HG02623 (cell line): Measurements from ENCODE around the gene ZFP36L1.

Experiments used
- ATAC-seq: cut with Tn5 transposase; IDR thresholded peaks from one replicate; pipeline ENCODE4 v1.9.1; 2021; ENCODE audit warnings: moderate library complexity; ENCODE audit not compliant: unreplicated experiment

The ZFP36L1 gene

DNA sequence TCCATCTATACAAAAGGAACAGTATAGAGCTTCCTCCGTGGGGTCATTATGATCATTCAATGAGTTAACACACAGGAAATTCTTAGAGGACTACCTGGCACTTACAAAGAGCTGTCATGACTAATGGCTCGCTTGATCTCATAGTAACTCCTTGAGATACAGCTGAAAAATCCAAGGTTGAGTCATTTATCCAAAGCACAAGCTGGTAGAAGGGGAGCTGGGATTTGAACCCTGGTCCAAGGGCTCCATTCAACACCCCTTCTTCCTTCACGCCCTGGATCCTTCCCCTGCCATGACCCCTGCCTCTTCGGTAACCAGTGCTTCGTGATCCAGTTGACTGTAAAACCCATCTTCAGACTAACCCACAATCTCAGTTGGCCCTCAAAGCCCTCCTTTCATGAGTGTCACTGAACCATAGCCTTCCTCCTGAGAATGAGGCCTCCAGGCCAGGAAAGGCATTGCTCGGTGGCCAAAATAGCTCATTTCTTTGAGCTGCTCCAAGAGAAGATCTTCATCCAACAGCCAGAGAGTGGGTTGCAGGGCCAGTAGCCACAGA, 7.8 kb downstream of the ZFP36L1 start:
- ATAC-seq, result no peak

DNA sequence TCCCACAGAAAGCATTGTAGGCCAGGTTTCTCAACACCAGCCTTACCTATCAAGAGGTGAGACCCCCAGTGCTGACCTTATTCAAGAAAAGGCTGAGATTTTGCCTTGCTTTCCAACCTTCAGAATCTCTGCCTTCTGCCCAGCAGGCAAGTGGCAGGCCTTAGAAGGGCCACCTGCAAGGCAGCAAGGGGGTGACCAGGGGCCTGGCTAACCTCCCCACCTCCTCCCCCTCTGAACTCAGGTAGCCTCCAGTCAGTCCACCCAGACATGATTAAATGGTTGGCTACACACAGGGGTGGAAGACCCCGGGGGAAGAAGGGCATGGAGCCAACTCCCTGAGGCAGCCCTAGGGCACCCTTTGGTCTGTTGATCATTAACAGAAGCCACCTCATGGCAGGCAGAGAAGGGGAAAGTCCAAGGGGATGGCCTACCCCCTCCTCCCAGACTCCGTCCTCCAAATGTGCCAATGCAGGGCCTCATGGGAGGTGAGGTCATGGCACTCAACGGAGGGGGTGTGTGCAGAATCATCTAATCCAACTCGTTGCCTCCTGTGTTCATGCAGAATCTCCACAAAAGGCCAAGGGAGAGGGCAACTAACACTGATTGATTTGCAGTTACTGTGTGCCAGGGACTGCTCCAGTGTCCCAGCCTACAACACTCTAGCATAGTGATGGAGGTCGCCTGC, 8.5 kb downstream of the ZFP36L1 start:
- ATAC-seq, result no peak

DNA sequence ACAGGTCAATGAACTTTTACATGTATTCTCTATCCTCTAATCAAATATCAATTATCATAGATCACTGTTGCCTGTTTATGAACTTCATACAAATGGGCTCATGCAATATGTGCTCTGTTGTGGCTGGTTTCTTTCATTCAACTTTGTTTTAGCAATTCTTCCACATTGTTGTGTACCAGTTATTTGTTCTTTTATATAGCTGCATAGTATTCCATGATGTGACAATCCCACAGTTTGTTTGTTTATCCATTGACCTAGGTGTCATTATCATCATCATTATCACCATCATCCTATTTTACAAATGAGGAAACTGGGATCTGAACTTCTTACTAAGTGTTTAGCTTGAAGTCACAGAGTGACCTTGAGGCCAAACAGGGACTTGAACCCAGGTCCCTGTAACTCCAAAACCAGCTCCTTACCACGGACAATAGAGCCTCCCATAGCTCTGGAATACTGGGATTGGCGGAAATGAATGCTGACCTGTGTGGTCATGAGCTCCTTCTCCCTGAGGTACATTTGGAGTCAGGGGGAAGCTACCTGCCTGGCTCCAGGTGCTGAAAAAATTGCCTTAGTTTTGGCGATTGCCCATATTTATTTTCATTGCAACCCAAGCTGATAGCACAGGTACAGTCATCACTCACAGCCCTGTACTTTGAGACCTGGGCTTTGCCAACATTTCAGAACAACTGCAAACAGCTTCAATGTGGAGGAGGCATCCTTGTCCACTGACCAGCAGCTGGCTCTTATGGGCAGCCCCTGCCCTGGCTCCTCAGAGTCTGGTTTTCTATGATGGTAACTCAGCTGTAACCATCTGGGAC, 9.2 kb downstream of the ZFP36L1 start:
- no peak for ATAC-seq

DNA sequence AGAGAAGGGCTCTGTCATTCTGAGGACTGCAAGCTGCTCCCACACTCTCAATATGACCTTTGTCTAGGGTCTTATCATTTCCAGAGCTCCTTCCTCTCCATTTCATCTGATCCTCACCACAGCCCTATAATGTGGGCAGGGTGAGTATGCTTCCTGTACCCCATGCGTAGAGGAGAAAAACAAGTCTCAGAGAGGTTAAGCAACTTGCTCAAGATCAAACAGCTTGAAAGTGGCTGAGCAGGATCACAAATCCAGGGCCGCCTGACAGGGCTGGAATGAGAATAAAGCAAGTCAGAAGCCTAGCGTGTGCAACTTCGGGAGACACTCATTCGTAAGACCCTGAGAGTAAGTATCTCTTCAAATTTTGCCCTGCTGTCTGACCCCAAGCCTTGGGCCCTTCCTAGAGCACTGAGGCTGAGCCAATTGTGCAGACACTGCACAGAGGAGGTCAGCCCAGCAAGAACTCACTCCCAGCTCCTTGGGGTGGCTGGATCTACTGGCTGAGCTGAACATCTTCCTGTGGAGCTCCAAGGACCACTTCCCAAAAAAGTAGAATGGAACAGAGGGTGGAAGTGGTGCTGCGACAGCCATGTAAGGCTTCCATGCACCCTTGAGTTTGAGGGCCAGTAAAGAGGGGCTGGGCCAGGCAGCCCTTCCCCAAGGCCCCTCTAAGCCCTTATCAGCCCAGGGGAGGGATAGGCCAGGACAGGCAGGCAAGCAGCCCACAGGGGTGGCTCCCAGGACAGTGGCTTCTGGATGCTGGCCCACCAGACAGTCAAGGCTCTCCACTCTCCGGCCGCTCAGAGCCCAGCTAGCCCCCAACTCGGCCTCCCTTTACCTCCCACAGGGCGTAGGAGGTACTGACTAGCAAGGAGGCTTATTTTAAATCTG, 10.5 kb downstream of the ZFP36L1 start:
- ATAC-seq, result no peak

DNA sequence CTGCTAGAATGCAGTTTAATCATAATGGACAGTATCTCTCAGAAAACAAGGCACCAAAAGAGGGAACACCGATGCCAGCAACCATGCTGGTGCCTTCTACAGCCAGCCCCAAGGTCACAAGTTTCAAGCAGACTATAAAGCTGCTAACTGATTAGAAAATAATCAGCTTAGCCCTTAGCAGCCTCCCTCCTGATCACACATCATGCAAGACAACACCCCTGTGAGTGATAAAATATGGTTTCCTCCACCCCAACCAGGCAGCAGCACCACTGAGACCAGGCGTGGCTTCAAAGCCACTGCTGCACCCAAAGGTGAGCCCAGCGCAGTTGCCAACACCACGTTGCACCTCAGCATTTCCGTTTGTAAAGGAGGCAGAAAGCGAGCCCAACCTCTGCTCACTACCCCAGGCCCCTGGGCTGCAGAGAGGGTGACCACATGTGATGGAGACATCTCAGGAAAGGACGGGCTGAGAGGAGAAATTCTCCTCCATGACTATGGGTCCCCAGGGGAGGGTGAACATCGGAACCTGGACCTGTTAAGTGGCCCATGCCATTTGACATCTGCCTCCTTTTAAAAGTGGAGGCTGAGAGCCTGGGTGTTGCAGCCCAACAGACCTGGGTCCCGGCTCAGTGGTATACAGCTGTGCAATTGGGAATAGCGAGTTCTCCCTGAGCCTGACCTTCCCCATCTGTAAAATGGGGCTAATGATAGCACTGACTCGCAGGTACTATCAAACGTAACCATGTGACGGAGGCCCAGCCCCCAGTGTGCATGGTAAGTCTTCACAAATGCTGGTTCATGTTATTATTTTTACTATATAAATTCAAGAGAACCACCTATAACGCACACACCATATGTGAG, 11.5 kb downstream of the ZFP36L1 start:
- no peak for ATAC-seq

DNA sequence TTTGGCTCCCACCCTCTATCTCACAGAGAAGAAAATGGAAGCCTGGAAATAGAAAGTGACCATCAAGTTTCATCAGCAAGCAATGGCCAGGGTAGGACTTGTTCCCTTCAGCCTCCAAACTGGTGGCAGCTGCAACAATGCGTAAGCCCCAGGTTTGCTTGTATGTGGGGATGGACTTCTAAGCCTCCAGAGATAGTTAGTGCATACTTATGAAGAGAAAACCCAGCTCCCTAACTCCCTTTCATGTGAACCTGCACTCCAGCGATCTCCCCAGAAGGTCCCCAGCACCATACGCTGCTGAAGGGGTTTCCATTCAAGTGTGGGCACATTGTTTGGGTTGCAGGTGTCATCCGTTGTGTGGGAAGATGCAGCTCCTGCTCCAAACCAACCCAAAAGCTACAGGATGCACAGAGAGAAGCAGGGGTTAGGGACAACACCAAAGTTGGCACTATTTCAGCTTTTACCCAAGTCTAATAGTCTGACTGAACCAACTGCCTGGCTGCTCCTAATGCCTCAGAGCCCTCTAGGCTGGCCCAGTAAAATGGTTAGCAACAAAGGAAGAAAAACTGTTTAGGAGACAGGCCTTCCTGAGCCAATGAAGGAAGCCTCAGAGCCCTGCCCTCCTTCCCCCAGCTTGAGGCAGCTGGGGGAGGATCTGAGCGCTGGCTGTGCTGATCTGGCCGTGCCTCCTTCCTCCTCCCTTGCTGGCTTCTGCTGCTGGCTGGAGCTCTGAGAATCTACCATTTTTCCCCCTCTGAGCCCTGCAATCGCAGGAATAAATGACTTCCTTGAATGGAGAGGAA, 12.3 kb downstream of the ZFP36L1 start:
- ATAC-seq, result no peak

DNA sequence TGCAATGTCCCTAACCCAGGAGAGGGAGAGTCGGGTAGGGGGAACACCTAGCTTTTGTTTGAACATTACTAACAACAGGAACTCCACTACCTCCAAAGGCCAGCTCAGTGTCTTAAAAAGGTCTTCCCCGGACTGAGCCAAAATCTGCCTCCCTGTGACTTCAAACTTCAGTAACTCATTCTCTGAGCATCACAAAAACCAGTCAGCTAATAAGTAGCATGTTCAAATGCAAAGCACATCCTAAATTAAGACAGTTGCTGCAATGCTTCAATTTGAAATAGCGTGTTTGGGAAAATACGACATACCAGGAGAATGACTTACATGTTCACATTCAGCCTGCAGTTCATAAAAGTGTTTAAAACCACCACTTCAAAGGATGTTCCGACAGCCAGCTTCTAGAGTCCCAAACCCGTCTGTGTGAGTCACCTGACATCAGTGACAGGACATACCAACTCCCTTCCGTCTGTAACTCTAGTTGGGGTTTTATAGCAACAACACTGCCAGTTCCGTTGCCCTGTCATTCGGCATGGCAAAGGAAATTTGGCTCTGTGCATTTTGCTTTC, 13.0 kb downstream of the ZFP36L1 start:
- no peak for ATAC-seq

DNA sequence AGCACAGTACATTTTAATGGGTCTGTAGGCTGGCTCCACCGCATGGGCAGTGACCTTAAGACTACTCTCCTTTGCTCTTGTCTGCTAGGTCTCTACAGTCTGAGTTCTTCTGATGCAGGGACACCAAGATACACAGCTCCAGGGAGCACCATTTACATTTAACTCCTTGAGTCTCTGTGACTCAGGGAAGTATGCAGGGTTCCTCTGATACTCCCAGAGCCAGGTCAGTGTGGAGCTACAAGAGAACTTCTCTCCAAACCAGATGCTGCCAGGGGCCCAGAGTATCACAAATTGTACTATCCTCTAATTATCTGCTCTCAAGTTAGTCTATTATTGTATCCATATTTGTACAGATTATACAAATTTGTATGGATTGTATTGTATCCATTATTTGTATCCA, 15.2 kb downstream of the ZFP36L1 start:
- ATAC-seq, result no peak

DNA sequence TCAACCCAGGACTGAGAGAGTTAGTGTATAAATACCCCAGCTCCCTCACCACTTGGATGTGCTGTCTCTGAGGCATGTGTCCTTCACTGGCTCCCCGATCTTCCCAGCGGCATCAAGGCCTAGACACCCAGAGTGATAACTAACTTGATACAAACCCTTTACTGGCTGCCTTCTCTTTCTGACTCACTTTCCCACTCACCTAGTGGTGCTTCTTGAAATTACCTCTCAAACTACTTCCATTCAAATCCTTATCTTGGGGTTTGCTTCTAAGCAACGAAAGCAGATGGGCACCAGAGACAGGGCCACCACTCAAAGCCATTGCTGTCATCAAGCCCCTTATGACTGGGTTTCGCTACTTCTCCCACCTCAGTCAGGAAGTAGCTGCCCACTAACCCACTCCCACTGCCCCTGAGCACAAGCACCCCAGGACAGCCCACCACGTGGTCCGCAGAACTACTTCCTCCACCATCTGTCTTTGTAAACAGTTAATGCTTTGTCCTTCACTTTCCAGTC, 17.2 kb downstream of the ZFP36L1 start:
- ATAC-seq, result no peak

DNA sequence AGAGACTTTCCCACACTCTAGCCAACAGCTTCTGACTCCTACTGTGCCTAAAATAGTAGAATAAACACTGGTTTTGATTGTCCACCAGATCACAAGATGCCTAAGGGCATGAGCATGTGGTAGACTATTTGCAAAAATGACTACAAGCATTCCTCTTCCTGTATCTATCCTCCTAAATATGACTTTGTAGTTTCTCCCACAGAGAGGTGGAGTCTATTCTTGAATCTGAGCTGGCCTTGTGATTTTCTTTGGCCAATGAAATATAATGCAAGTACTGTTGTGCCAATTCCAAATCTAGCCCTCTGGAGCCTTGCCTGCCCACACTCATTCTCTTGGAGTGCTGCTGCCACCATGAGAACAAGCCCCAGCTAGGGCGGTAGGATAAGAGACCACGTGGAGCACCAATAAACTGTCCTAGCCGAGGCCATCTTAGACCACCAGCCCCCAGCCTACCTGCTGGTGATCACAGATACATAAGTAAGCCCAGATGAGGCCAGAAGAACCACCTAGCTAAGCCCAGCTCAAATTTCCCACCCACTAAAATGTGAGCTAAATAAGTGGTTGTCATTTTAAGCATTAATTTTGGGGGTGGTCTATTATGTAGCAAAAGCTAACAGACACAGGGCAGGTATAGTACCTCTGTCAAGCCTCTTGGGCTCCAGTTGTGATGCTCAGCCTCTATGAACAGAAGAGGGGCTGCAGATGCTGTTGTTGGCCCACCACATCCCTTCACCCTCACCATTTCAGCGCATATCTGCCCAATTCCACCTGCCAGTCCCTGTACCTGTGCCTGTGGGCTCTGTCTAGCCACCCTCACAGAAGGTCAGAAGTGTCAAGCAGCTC, 17.9 kb downstream of the ZFP36L1 start:
- ATAC-seq, result no peak

DNA sequence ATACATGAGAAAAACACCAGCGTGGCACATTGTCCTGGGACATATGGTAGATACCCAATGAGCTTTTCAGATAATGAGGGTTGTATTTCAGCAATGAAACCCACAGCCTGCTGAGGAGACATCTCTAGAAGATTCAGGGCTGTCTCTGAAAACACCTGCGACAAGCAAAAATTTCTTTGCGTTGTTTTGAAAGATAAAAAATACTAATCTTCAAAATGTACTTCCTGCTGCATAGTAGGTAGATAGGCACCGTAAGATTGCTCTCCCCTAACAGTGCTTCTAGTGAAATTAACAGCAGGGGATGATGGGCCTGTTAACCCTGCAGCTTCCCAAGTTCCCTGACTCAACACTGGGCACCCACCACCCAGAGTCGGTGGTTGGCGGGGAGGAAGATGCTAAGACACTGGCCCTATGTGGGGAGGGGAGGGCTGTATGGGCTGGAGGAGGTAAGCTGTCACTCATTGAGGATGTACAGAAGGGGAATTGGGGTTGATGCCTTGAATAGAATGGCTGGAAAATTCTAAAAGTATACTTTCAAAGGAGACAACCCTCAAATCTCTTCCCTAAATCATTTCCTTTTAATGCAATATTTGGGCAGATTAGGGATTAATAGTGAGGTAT, 20.0 kb downstream of the ZFP36L1 start:
- no peak for ATAC-seq

DNA sequence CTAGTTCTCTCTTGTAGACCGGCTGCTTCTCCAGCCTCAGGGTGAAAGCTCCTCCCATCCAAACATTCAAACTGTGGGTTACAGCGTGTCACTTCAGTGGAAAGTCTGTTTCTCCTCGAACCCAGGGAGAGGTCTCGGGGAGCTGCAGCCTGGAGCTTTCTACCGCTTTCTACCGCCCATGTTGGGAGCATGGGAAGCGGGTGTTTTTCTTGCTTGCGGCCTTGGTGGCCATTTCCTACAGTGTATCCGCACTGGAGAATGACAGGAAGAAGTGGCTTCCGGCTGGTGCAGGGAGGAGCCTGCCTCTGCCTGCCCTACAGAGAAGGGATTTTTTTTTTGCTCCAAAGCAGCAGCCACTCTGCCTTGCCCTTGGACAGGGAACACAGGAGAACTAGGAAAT, 21.2 kb downstream of the ZFP36L1 start:
- ATAC-seq, result no peak

DNA sequence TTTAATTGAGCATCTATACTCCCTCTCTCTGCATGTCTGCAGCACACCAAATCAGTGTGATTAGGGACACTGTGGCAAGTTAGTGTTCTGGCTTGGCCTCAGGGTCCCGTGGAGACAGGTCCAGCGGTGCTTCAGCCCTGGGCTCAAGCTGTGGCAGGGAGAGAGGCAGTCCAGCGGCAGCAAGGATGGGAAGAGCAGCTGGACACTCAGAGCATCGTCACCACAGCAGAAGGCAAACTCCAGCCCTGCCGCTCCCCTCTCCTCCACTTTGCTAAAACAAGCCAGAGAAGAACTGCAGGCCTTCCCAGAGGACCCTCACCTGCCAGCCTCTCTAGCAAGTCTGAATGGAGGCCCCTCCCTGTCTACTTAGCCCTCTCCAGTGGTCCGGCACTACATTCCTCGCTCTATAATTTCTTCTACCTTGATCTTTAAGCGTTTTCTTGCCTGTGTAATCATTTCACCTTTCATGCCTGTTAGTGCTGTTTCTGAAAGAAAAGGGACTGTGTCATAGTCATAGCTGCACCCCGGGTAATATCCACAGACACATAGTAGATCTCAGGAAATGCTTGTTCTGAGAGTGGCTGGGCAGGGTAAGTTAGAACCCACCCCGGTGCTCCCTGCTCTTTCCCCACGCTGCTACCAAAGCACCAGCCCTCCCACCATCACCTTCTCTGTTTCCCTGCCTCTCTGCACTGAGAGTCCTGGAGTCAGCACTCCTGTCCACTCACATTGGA, 22.1 kb downstream of the ZFP36L1 start:
- no peak for ATAC-seq

DNA sequence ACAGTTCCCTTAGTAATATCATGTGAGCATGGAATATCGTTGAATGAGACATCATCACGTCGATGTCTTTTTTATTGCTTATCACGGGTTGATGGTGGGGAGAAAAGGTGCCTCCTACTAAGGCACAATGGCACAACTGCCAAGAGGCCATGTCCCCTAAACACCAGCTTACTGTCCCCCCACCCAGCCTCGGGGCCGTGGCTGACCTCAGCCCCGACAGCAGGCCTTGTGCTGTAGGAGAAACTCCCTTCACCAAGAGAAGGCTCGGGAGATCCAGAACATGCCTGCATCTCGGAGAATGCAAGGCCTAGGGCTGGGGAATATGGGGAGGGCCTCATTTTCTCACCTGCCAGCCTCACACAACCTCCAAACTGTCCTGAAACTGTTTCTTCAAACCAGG, 22.8 kb downstream of the ZFP36L1 start:
- no peak for ATAC-seq

DNA sequence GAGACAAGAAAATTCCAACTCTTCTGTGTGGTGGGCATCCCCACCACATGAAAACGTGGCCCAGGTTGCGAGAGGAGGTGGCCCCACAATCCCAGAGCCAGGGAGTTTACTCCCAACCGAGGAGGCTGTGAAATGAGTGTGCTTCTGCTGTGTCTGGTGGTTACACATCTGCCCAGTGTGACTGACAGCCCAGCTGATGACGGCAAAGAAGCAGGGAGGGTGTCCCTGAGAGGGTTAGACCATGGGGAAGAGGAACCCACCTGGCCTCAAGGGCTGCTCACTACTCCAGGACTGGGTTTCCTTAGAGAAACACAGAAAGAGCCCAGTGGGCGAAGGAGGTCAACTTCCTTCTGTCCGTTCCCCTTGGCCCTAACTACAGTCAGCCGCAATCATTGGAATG, 24.6 kb downstream of the ZFP36L1 start:
- no peak for ATAC-seq

DNA sequence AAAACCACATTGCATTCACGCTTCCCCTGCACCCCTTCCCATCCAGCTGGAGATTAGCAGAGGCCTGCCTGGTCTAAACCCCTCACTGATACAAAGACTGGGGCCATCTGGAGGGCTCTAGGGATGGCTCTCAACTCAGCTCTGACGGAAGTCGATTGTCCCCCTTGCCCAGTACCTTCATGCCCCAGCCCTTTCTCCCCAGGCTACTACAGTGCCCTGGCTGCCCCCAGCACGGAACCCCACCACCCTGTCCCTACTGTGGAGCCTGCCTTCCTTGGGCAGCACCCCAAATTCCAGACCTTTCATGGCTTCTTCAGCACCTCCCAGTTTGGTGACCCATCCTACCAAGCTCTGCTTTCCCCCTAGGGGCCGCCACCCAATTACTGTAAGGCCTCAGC, 25.6 kb downstream of the ZFP36L1 start:
- no peak for ATAC-seq
